ENCODE measurements around the gene LSM14B. TPM values are rescaled to one million over a fixed set of nuclear protein-coding genes. Genes with fewer than 3 reads are reported as not detected.

Gene LSM14B
- total RNA-seq, 2 donors from 2014 or later: 38.6 to 38.8 TPM

DNA sequence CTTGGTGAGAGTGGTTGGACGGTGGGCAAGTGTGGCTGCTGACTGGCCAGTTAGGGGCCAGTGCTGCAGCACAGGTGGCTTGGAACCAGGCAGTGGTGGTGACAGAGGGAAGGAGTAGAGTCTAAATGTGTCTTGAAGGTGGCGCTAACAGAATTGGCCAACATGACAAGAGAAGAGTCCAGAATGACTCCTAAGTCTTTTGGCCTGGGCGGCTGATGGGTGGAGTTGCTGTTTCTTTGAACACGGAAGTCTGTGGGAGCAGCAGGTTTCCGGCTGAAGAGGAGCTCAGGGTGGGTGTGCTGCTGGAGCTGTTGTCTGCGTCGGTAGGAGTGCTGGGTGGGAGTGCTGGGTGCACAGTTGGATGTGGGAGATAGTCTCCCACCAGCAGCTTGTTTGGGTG, 10.1 kb downstream of the LSM14B start:
- Histone ChIP-seq H3K27me3 (no peaks in the 10 kb centered on the region), H3K4me3 (no peak overlapping the region), H3K9ac (ENCODE audit: low read depth in 2 of 2, low read length in 2 of 2) (no peak overlapping the region), H3K9me3 (no peaks in the 10 kb centered on the region), H3K4me1 (no peaks in the 10 kb centered on the region), H3K36me3 (peaks cover 25% of the 10 kb centered on the region), H3K27ac (no peak overlapping the region)
- TF ChIP-seq, protein P1, sequence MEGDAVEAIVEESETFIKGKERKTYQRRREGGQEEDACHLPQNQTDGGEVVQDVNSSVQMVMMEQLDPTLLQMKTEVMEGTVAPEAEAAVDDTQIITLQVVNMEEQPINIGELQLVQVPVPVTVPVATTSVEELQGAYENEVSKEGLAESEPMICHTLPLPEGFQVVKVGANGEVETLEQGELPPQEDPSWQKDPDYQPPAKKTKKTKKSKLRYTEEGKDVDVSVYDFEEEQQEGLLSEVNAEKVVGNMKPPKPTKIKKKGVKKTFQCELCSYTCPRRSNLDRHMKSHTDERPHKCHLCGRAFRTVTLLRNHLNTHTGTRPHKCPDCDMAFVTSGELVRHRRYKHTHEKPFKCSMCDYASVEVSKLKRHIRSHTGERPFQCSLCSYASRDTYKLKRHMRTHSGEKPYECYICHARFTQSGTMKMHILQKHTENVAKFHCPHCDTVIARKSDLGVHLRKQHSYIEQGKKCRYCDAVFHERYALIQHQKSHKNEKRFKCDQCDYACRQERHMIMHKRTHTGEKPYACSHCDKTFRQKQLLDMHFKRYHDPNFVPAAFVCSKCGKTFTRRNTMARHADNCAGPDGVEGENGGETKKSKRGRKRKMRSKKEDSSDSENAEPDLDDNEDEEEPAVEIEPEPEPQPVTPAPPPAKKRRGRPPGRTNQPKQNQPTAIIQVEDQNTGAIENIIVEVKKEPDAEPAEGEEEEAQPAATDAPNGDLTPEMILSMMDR (IDR thresholded peaks at IDR 0.05): no peak
- intact Hi-C loops (cut with DNase I): no loop called here
- DNase-seq: no peak

DNA sequence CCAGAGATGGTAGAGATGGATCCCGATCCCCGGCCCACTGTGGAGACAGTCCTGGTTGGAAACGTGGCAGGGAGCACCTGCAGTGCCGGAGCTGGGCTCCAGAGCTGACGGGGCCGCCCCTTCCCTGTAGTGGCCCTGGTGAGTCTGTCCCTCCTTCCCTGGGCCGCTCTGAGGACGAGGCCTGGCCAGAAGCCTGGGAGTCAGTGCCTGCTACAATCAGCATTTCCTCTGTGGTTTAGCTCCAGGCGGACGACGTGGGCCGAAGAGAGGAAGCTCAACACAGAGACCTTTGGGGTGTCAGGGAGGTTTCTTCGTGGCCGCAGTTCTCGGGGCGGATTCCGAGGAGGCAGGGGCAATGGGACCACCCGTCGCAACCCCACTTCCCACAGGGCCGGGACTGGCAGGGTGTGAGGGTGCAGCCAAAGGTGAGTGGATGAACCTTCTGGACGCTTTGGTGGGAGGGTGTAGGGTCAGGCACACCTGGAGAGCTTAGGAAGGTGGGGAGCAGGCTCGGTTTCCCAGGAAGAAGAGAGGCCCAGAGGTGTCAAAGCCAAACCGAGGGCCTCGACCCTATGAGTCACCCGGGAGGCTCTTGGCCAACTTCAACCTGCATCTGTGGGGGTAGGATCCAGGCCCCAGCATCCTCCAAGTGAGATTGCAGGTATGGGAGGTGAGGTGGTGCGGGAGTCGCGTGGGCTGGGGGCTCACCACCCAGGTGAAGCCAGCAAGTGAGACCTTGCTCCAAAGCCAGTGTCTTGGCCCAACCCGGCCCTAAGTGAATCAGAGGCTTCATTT, 11.0 kb downstream of the LSM14B start:
- Histone ChIP-seq H3K9me3 (no peaks in the 10 kb centered on the region), H3K9ac (ENCODE audit: low read depth in 2 of 2, low read length in 2 of 2) (no peak overlapping the region), H3K27ac (no peak overlapping the region), H3K27me3 (no peaks in the 10 kb centered on the region), H3K4me1 (no peaks in the 10 kb centered on the region), H3K4me3 (no peak overlapping the region), H3K36me3 (peaks cover 17% of the 10 kb centered on the region)
- DNase-seq: no peak
- intact Hi-C loops (cut with DNase I): no loop called here
- TF ChIP-seq, protein P1 (IDR thresholded peaks at IDR 0.05): no peak

DNA sequence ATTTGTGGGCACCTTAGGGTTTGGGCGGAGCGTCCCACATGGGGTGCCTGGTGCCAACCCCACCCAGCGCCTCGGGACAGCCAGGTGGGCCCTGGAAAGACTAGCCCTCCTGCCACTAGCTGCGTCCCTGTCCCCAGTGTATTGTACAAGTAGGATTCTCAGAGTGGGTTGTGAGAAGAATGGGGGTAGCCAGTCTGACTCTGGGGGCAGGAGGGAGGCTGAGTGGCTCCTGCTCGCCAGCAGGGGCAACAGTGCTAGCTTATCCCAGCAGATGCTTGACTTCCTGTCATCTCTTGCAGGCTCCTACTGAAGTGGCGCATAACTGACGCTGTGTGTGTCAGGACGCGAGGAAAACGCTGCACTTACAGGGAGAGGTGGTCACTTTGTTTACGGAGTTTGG, 11.6 kb downstream of the LSM14B start:
- peaks cover 16% of the 10 kb centered on the region for H3K36me3 ChIP-seq
- H3K4me1 ChIP-seq: no peaks in the 10 kb centered on the region
- no peaks in the 10 kb centered on the region for H3K9me3 ChIP-seq
- no peak overlapping the region for H3K9ac ChIP-seq (ENCODE audit: low read depth in 2 of 2, low read length in 2 of 2)
- intact Hi-C loops (cut with DNase I): no loop called here
- H3K4me3 ChIP-seq: no peak overlapping the region
- TF ChIP-seq, protein P1 (IDR thresholded peaks at IDR 0.05): no peak
- no peak overlapping the region for H3K27ac ChIP-seq
- H3K27me3 ChIP-seq: no peaks in the 10 kb centered on the region
- no peak for DNase-seq

DNA sequence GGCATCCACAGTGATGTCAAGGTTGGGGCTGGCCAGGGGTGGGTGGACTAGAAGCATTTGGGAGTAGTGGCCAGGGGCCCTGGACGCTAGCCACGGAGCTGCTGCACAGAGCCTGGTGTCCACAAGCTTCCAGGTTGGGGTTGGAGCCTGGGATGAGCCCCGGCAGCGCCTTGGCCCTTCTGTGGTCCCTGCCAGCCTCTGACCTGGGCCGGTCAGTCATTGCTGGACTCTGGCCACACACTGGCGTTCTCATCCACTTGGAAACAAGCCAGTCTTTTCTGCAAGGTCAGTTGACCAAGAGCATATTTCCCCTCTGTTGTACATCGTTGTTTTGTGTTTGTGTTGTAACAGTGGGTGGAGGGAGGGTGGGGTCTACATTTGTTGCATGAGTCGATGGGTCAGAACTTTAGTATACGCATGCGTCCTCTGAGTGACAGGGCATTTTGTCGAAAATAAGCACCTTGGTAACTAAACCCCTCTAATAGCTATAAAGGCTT, 12.5 kb downstream of the LSM14B start:
- Histone ChIP-seq H3K9ac (ENCODE audit: low read depth in 2 of 2, low read length in 2 of 2) (no peak overlapping the region), H3K4me3 (no peak overlapping the region), H3K4me1 (no peaks in the 10 kb centered on the region), H3K36me3 (peaks cover 25% of the 10 kb centered on the region), H3K27me3 (no peaks in the 10 kb centered on the region), H3K9me3 (no peaks in the 10 kb centered on the region), H3K27ac (no peak overlapping the region)
- DNase-seq: no peak
- TF ChIP-seq, protein P1 (IDR thresholded peaks at IDR 0.05): no peak
- intact Hi-C loops (cut with DNase I): loop anchor here (5.0 kb wide), 2 partner anchors 72 to 122 kb away; no protein-coding TSS in a partner anchor

DNA sequence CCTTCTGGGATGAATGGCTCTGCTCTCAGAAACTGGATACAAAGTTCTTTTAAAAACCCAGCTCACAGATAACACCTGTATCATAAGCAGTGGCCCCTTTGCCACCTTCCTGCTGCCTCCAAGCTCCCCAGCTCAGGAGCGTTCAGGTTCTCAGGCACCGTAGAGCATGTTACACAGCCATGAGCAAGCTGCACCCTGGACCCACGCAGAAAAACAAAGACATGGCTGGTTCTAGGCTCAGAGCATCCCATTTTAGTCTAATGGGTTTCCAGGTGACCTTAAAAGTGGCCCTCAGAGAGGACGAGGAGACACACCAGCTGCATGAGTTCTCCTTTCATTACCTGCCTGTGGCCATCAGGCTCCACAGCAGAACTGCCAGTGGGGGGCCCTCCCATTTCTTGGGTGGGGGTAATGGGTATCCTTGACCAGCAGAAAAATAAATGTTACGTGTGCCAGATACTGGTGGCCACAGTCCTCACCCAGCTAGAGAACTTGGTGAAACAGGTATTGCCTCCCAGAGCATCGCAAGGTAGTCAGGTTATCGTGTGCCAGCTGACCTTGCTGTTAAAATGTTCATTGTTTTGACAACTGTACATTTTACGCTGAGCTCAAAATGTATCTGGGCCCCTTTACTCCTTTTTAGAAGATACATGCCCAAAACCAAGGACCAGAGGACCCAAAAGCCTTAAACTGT, 13.4 kb downstream of the LSM14B start:
- Histone ChIP-seq H3K9ac (ENCODE audit: low read depth in 2 of 2, low read length in 2 of 2) (no peak overlapping the region), H3K4me3 (no peak overlapping the region), H3K9me3 (no peaks in the 10 kb centered on the region), H3K36me3 (peaks cover 28% of the 10 kb centered on the region), H3K4me1 (no peaks in the 10 kb centered on the region), H3K27me3 (no peaks in the 10 kb centered on the region), H3K27ac (no peak overlapping the region)
- intact Hi-C loops (cut with DNase I): loop anchor here (5.0 kb wide), 2 partner anchors 73 to 123 kb away; no protein-coding TSS in a partner anchor
- no peak for DNase-seq
- TF ChIP-seq, protein P1 (IDR thresholded peaks at IDR 0.05): no peak

All from colonic mucosa (tissue), 4 donors.